Measurements from ENCODE around the gene RNF214.

RNF214 gene

GRCh38 chr11:117332843-117333242, 100.4 kb downstream of the RNF214 start:
- TF ChIP-seq CTCF (IDR thresholded peaks at IDR 0.05; ENCODE audit: low read depth, low read length, missing control alignments), result no peak
- in situ Hi-C loops (cut with HindIII; ENCODE audit: low sequenced_read_pairs), result no loop called here
- no peak overlapping the region for H3K4me3 ChIP-seq (ENCODE audit: low read depth, low read length)
- no peak for DNase-seq (ENCODE audit: low read depth)

- in situ Hi-C loops (cut with HindIII; ENCODE audit: low sequenced_read_pairs), result no loop called here
- DNase-seq (ENCODE audit: low read depth), result no peak
- no peak for TF ChIP-seq CTCF (IDR thresholded peaks at IDR 0.05; ENCODE audit: low read depth, low read length, missing control alignments)
- H3K4me3 ChIP-seq (ENCODE audit: low read depth, low read length), result no peak overlapping the region
Observed at GRCh38 chr11:117333917-117334316, 101.4 kb downstream of the RNF214 start.

GRCh38 chr11:117334896-117335295, 102.4 kb downstream of the RNF214 start:
- TF ChIP-seq CTCF (IDR thresholded peaks at IDR 0.05; ENCODE audit: low read depth, low read length, missing control alignments), result no peak
- in situ Hi-C loops (cut with HindIII; ENCODE audit: low sequenced_read_pairs), result no loop called here
- H3K4me3 ChIP-seq (ENCODE audit: low read depth, low read length), result no peak overlapping the region
- no peak for DNase-seq (ENCODE audit: low read depth)

- no peak for TF ChIP-seq CTCF (IDR thresholded peaks at IDR 0.05; ENCODE audit: low read depth, low read length, missing control alignments)
- no peak for DNase-seq (ENCODE audit: low read depth)
- H3K4me3 ChIP-seq (ENCODE audit: low read depth, low read length), result no peak overlapping the region
- in situ Hi-C loops (cut with HindIII; ENCODE audit: low sequenced_read_pairs), result no loop called here
Observed at GRCh38 chr11:117335399-117335798, 102.9 kb downstream of the RNF214 start.

Measured in astrocyte of the cerebellum (primary cell).